NCI-H69 (cell line): ENCODE measurements around the gene NRSN2.

Experiments used
- DNase-seq: peaks from one replicate; lab custom pipeline; 2025; lab: John Stamatoyannopoulos, UW

Gene NRSN2, protein sequence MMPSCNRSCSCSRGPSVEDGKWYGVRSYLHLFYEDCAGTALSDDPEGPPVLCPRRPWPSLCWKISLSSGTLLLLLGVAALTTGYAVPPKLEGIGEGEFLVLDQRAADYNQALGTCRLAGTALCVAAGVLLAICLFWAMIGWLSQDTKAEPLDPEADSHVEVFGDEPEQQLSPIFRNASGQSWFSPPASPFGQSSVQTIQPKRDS

DNA sequence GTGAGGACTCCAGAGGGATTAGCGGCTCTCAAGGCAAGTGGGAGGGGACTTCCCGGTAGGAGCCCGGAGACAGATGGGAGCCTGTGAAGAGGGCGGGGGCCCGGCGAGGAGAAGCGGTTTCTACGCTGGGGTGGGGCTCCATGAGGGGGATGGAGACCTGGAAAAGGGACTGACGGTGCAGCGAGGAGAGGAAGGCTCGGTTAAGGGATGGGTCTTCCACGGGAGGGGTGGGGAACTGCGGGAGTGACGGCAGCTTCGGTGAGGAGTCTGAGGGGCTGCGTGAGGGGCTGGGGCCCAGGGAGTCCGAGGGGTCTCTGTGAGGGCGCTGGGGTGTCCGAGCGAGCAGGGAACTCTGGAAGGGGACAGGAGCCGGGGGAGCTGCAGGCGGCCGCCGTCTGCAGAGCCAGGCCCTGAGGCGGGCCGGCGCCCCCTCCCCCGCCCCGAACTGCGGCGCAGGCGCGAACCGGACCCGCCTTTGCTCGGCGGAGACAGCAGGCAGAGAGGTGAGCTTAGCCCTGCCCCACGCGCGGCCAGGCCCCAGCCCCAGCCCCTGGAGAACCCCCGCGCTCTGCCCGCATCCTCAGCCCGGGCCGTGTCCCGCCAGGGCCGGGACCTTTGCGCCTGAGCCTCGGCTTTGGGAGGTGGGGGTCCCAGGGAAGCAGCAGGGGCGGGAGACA, at the start of gene NRSN2:
Gene NRSN2 (plus strand): TSS at position 472 of the 677 bp plus-strand sequence. CDS start 2,533 bp downstream, outside the sequence.
- DNase-seq = peak; percentile 91

- peak; percentile 65 for DNase-seq
These were observed 48.8 kb upstream of the NRSN2 start for GRCh38 chr20:297925-298775.

- no peak for DNase-seq
These were observed 48.0 kb upstream of the NRSN2 start for GRCh38 chr20:298776-299391.

- no peak for DNase-seq
These were observed 46.4 kb upstream of the NRSN2 start for GRCh38 chr20:300345-300990.

GRCh38 chr20:301886-302848, 44.7 kb upstream of the NRSN2 start:
- no peak for DNase-seq

DNA sequence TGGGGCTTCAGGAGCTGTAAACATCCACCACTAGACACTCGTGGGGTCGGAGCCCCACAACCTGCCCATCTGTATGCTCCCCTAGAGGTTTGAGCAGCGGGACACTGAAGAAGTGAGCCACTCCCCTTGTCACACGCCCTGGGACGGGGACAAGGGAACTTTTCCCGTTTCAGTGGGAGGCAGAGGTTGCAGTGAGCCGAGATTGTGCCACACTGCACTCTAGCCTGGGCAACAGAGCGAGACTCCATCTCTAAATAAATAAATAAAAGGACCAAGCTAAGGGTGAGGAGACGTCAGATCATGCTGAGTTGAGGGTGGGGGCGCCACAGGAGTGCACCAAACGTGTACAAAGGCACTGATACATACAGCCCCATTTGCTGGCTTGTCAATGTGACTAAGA, 41.2 kb upstream of the NRSN2 start:
- DNase-seq = no peak

DNA sequence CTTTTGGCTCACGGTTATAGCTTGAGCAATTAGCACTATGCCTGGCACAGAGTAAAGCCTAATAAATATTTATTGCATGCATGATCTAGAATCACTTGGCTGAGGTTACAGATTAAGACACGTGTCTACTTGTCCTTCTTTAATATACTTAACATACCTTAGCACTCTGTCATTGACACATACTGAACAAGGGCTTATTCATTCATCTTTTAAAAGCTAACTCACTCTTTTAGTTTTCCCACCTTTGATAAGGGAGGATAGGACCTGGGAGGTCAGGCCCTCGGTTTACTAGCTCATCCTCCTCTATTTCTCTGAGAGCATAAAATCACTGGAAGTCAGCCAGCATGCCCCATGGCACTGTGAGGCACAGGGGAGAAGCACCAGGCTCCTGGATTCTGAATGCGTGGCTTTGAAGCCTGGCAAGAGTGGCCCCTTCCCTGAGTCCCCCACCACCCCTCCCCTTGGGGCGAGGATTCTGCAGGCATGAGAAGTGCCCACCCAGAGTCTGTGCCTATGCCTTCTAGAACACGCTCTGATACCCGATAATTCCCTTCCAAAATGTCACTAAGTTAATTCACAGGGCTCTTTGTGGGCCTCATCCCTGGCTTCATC, 38.4 kb upstream of the NRSN2 start:
- DNase-seq = no peak

- peak; percentile 63 for DNase-seq
These were observed 37.5 kb upstream of the NRSN2 start for GRCh38 chr20:309306-309840.

DNA sequence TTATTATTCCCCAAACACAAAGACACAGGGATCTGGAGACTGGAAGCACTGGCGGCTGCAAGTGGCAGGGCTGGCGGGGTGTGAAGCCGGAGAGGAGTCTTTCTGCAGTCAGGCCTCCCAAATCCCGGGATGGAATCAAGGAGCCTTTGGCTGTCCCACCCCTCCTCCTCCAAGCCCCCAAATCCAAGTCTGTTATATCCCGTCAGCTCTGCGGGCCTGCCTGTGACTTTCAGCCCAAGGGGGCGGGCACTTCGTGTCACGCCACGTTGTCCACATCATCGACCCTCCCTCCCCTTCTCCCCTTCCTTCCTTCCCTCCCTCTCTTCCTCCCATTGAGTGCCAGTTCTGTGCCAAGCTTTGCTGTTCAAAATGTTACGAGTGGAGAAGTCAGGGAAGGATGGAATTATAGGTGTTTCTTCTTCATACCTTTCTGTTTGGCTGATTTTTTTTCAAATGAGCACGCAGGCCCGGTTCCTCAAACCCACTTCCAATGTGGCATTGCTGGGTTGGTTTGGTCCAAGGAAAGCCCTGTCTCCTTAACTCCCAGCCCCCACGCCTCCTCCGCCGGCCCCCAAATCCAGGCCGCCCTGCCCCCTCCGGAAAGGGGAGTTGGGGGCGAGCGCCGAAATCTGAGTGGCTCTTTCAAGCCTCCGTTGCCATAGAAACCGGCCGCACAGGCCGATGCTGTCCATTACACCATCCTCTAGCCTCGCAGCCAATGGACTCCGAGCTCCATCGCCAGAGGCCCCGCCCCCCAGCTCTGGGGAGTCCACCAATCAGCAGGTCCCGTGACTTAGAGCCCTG, 36.9 kb upstream of the NRSN2 start:
- peak; percentile 100 for DNase-seq

- DNase-seq = no peak
These were observed 36.3 kb upstream of the NRSN2 start for GRCh38 chr20:310645-311044.

GRCh38 chr20:311609-312008, 35.3 kb upstream of the NRSN2 start:
- DNase-seq = no peak

DNA sequence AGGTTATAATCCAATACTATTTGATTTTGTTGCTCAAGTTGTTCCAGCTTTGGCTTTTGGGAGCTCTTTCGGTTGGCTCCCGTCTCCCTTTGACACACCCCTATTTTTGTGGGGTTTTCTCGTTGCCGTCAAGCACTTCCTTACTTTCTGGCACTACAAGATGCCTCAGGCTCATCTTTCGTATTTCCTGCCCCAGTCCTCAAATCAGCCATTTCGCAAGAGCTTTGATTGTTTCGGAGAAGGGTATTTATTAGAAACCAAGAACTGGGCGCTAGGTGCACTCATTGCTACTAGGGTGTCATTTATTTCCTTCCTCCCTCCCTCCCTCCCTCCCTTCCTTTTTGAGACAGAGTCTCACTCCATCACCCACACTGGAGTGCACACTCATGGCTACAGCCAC, 34.8 kb upstream of the NRSN2 start:
- DNase-seq = no peak

DNA sequence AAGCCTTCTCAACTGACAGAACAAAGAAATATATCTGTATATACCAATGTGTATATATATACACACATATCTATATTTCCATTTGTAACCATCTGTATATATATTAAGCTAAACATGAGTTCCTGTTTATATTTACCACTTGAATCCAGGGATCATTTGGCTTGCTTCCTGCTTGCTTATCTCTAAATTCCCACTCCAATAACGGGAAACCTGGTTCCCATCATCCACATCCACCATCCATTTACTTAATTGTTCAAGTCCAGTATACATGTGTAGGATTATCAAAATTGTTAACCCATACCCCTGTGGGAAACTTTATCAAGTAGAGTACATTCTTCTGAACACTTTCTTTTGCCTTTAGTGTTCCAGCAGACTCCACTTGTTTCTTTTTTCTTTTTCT, 34.0 kb upstream of the NRSN2 start:
- DNase-seq = no peak

- no peak for DNase-seq
These were observed 33.5 kb upstream of the NRSN2 start for GRCh38 chr20:313402-313801.

GRCh38 chr20:313948-314347, 33.0 kb upstream of the NRSN2 start:
- no peak for DNase-seq

GRCh38 chr20:316316-317068, 30.4 kb upstream of the NRSN2 start:
- DNase-seq = no peak

- peak; percentile 98 for DNase-seq
These were observed 22.5 kb upstream of the NRSN2 start for GRCh38 chr20:324177-325044.
